NT2/D1 (cell line): Measurements from ENCODE around the gene FAM149B1.

ENCODE experiments used
- DNase-seq: peaks from one replicate; pipeline ENCODE4 v3.0.0-alpha.2; 2011; ENCODE audit warnings: low read depth, low spot score
- H3K27me3 ChIP-seq: 2 replicates; pipeline ENCODE4 v1.6.0; 2011; ENCODE audit warnings: mild to moderate bottlenecking; ENCODE audit not compliant: insufficient read length, insufficient read depth
- H3K36me3 ChIP-seq: 2 replicates; pipeline ENCODE4 v1.6.1; 2011; ENCODE audit warnings: mild to moderate bottlenecking, low read length, mixed read lengths; ENCODE audit not compliant: insufficient read depth, insufficient read length
- H3K4me1 ChIP-seq: 2 replicates; pipeline ENCODE4 v1.5.1; 2011; ENCODE audit not compliant: insufficient read depth, insufficient read length
- H3K4me3 ChIP-seq: 2 replicates; pipeline ENCODE4 v1.5.1; 2011; ENCODE audit warnings: low read depth; ENCODE audit not compliant: insufficient read length
- H3K9ac ChIP-seq: 2 replicates; pipeline ENCODE4 v1.6.0; 2011; ENCODE audit warnings: low read depth; ENCODE audit not compliant: insufficient read length
- H3K9me3 ChIP-seq: 2 replicates; pipeline ENCODE4 v1.5.1; 2011; ENCODE audit warnings: mild to moderate bottlenecking, low read length; ENCODE audit not compliant: insufficient read depth
- SUZ12 ChIP-seq: IDR thresholded peaks from 2 replicates; pipeline ENCODE4 v1.6.1; 2011; ENCODE audit not compliant: insufficient read length, insufficient read depth; ENCODE audit errors: extremely low read depth
- YY1 ChIP-seq: IDR thresholded peaks from 2 replicates; pipeline ENCODE4 v1.6.1; 2011; ENCODE audit not compliant: insufficient read length, insufficient read depth
- ZNF274 ChIP-seq: IDR thresholded peaks from 2 replicates; pipeline ENCODE4 v1.6.1; 2011; ENCODE audit warnings: mild to moderate bottlenecking, low read depth, low read length

Gene FAM149B1

GRCh38 chr10:73161079-73161478, 6.8 kb upstream of the FAM149B1 start:
- H3K9ac ChIP-seq = no peak overlapping the region
- no peaks in the 10 kb centered on the region for H3K9me3 ChIP-seq
- H3K36me3 ChIP-seq = peaks cover 44% of the 10 kb centered on the region
- TF ChIP-seq SUZ12 (no peak), YY1 (no peak), ZNF274 (no peak)
- no peak overlapping the region for H3K4me3 ChIP-seq
- no peak for DNase-seq
- H3K4me1 ChIP-seq = peaks cover 2% of the 10 kb centered on the region
- no peaks in the 10 kb centered on the region for H3K27me3 ChIP-seq

- Histone ChIP-seq H3K4me3 (no peak overlapping the region), H3K4me1 (peaks cover 2% of the 10 kb centered on the region), H3K9ac (no peak overlapping the region), H3K36me3 (peaks cover 39% of the 10 kb centered on the region), H3K27me3 (no peaks in the 10 kb centered on the region), H3K9me3 (no peaks in the 10 kb centered on the region)
- TF ChIP-seq ZNF274 (no peak), SUZ12 (no peak), YY1 (no peak)
- DNase-seq = no peak
Observed at GRCh38 chr10:73161662-73162061, 6.3 kb upstream of the FAM149B1 start.

- Histone ChIP-seq H3K4me1 (peaks cover 2% of the 10 kb centered on the region), H3K9ac (no peak overlapping the region), H3K9me3 (no peaks in the 10 kb centered on the region), H3K27me3 (no peaks in the 10 kb centered on the region), H3K4me3 (no peak overlapping the region), H3K36me3 (peaks cover 32% of the 10 kb centered on the region)
- TF ChIP-seq SUZ12 (no peak), YY1 (no peak), ZNF274 (no peak)
- DNase-seq = no peak
Observed at GRCh38 chr10:73163096-73163495, 4.8 kb upstream of the FAM149B1 start.

GRCh38 chr10:73166972-73167371, 947 bp upstream of the FAM149B1 start:
- Histone ChIP-seq H3K4me3 (peak overlapping the region; percentile 96), H3K9me3 (no peaks in the 10 kb centered on the region), H3K9ac (peak overlapping the region; percentile 99), H3K36me3 (peaks cover 20% of the 10 kb centered on the region), H3K27me3 (no peaks in the 10 kb centered on the region), H3K4me1 (peaks cover 2% of the 10 kb centered on the region)
- TF ChIP-seq YY1 (no peak), ZNF274 (no peak), SUZ12 (no peak)
- no peak for DNase-seq

GRCh38 chr10:73167458-73167782, 499 bp upstream of the FAM149B1 start:
- no peak for DNase-seq
- peaks cover 20% of the 10 kb centered on the region for H3K36me3 ChIP-seq

GRCh38 chr10:73168465-73168803, 515 bp downstream of the FAM149B1 start:
- peak; percentile 23 for DNase-seq
- peaks cover 9% of the 10 kb centered on the region for H3K36me3 ChIP-seq
- H3K4me1 ChIP-seq = no peaks in the 10 kb centered on the region
- H3K9me3 ChIP-seq = no peaks in the 10 kb centered on the region
- H3K4me3 ChIP-seq = peak overlapping the region; percentile 96
- TF ChIP-seq SUZ12 = no peak
- TF ChIP-seq YY1 = no peak
- TF ChIP-seq ZNF274 = no peak
- no peaks in the 10 kb centered on the region for H3K27me3 ChIP-seq
- H3K9ac ChIP-seq = peak overlapping the region; percentile 99

More at GRCh38 chr10:73167458-73167782, 499 bp upstream of the FAM149B1 start:
- Histone ChIP-seq H3K9me3 (no peaks in the 10 kb centered on the region), H3K4me1 (peaks cover 2% of the 10 kb centered on the region), H3K9ac (peak overlapping the region; percentile 99), H3K27me3 (no peaks in the 10 kb centered on the region), H3K4me3 (peak overlapping the region; percentile 96)
- TF ChIP-seq ZNF274 (no peak), YY1 (no peak), SUZ12 (no peak)

GRCh38 chr10:73169320-73169719, 1.4 kb downstream of the FAM149B1 start:
- DNase-seq = no peak
- no peak overlapping the region for H3K4me3 ChIP-seq
- no peaks in the 10 kb centered on the region for H3K27me3 ChIP-seq
- H3K4me1 ChIP-seq = no peaks in the 10 kb centered on the region
- no peak overlapping the region for H3K9ac ChIP-seq
- peaks cover 5% of the 10 kb centered on the region for H3K36me3 ChIP-seq
- TF ChIP-seq YY1 (no peak), SUZ12 (no peak)
- H3K9me3 ChIP-seq = no peaks in the 10 kb centered on the region

GRCh38 chr10:73172867-73173266, 4.9 kb downstream of the FAM149B1 start:
- Histone ChIP-seq H3K4me3 (no peak overlapping the region), H3K27me3 (no peaks in the 10 kb centered on the region), H3K9ac (no peak overlapping the region), H3K36me3 (peaks cover 7% of the 10 kb centered on the region), H3K9me3 (no peaks in the 10 kb centered on the region), H3K4me1 (no peaks in the 10 kb centered on the region)
- DNase-seq = no peak
- TF ChIP-seq SUZ12 (no peak), ZNF274 (no peak), YY1 (no peak)
